Parathyroid adenoma (tissue), 2 donors: ENCODE data around the gene FAM193A.
"Not testable (repeated sequence)": the region's sequence is repeated elsewhere in the genome, so short reads cannot be mapped to it uniquely, and the experiment has no call there.

Source experiments
- H2AFZ ChIP-seq: fragments of 300-600 bp; sonication (generic); one replicate; pipeline ENCODE4 v1.7.0; 2017; ENCODE audit warnings: antibody characterized with exemption, mild to moderate bottlenecking
- H3K27ac ChIP-seq: fragments of 300-600 bp; sonication (generic); one replicate; pipeline ENCODE4 v1.7.0; 2017
- H3K27me3 ChIP-seq: fragments of 300-600 bp; sonication (generic); one replicate; pipeline ENCODE4 v1.7.0; 2017; ENCODE audit warnings: low read length; ENCODE audit not compliant: control insufficient read depth, insufficient read depth
- H3K36me3 ChIP-seq: fragments of 300-600 bp; sonication (generic); one replicate; pipeline ENCODE4 v1.7.0; 2017; ENCODE audit warnings: low read length; ENCODE audit not compliant: control insufficient read depth, insufficient read depth
- H3K4me1 ChIP-seq: fragments of 300-600 bp; sonication (generic); one replicate; pipeline ENCODE4 v1.7.0; 2017; ENCODE audit warnings: control low read depth
- H3K4me2 ChIP-seq: fragments of 300-600 bp; sonication (generic); one replicate; pipeline ENCODE4 v1.7.0; 2017; ENCODE audit warnings: low read length
- H3K4me3 ChIP-seq: fragments of 300-600 bp; sonication (generic); one replicate; pipeline ENCODE4 v1.7.0; 2017; ENCODE audit warnings: low read depth, low read length
- H3K79me2 ChIP-seq: fragments of 300-600 bp; sonication (generic); one replicate; pipeline ENCODE4 v1.7.0; 2017; ENCODE audit warnings: control low read depth
- H3K9ac ChIP-seq: fragments of 300-600 bp; sonication (generic); one replicate; pipeline ENCODE4 v1.7.0; 2017; ENCODE audit warnings: mild to moderate bottlenecking
- H3K9me3 ChIP-seq: fragments of 300-600 bp; sonication (generic); one replicate; pipeline ENCODE4 v1.7.0; 2017; ENCODE audit warnings: low read length; ENCODE audit not compliant: control insufficient read depth
- CTCF ChIP-seq: fragments of 300-600 bp; sonication (generic); IDR thresholded peaks from one replicate; pipeline ENCODE4 v1.7.0; 2017; ENCODE audit warnings: antibody characterized with exemption, mild to moderate bottlenecking
- donor health status: primary hyperparathyroidism.

The FAM193A gene

GRCh38 chr4:2721586-2721985 lies 185.1 kb downstream of the FAM193A start:
- H3K4me1 ChIP-seq, result no peaks in the 10 kb centered on the region
- no peak overlapping the region for H3K4me3 ChIP-seq
- no peaks in the 10 kb centered on the region for H3K36me3 ChIP-seq
- TF ChIP-seq CTCF, result no peak
- H3K9ac ChIP-seq, result no peak overlapping the region
- no peak overlapping the region for H3K4me2 ChIP-seq
- H2AFZ ChIP-seq, result no peak overlapping the region
- H3K79me2 ChIP-seq, result no peaks in the 10 kb centered on the region
- H3K9me3 ChIP-seq, result no peaks in the 10 kb centered on the region
- H3K27me3 ChIP-seq, result no peaks in the 10 kb centered on the region
- no peak overlapping the region for H3K27ac ChIP-seq

DNA sequence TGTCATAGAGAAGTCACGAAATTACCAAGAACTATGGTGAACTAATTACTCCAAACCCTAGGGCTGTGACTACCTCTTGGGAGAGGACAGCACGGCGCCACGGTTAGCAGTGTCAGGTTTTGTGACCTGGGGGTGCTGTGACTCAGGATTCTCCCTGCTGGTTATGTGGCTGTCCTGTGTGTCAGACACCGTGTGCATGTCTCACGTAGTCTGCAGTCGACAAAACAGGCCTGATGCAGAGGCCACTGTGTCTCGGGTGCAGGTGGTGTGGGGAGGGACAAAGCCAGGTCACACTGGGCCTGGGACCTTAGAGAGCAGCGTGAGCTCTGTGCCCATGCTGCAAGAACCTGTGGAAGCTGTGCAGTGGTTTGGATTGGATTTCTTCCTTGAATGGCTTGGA lies 185.6 kb downstream of the FAM193A start:
- H3K79me2 ChIP-seq, result no peaks in the 10 kb centered on the region
- no peak overlapping the region for H2AFZ ChIP-seq
- H3K27ac ChIP-seq, result no peak overlapping the region
- H3K4me2 ChIP-seq, result no peak overlapping the region
- no peak overlapping the region for H3K4me3 ChIP-seq
- no peak overlapping the region for H3K9ac ChIP-seq
- no peak for TF ChIP-seq CTCF
- H3K9me3 ChIP-seq, result no peaks in the 10 kb centered on the region
- H3K27me3 ChIP-seq, result no peaks in the 10 kb centered on the region
- H3K4me1 ChIP-seq, result no peaks in the 10 kb centered on the region
- no peaks in the 10 kb centered on the region for H3K36me3 ChIP-seq

DNA sequence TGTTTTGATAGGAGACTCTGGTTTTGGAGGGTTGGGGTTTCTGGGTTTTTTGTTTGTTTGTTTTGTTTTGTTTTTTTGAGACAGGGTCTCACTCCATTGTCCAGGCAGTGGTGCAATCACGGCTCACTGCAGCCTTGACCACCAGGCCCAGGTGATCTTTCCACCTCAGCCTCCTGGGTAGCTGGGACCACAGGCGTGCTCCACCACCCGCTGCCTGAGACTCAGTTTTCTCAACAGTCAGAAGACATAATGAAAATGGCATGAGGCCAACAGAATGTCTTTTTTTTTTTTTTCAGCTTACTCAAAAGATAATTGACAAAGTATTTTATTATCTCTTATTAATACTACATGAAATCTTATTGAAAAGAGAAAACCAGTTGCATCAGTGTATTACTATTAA lies 187.3 kb downstream of the FAM193A start:
- Histone ChIP-seq H3K36me3 (no peaks in the 10 kb centered on the region), H2AFZ (no peak overlapping the region), H3K27me3 (no peaks in the 10 kb centered on the region), H3K4me2 (no peak overlapping the region), H3K27ac (no peak overlapping the region), H3K9ac (no peak overlapping the region), H3K4me3 (no peak overlapping the region), H3K4me1 (no peaks in the 10 kb centered on the region), H3K9me3 (no peaks in the 10 kb centered on the region), H3K79me2 (no peaks in the 10 kb centered on the region)
- TF ChIP-seq CTCF, result no peak

GRCh38 chr4:2725380-2725779 lies 188.9 kb downstream of the FAM193A start:
- H3K9me3 ChIP-seq, result no peaks in the 10 kb centered on the region
- H3K27ac ChIP-seq, result no peak overlapping the region
- no peaks in the 10 kb centered on the region for H3K27me3 ChIP-seq
- no peak overlapping the region for H3K4me3 ChIP-seq
- no peak overlapping the region for H3K9ac ChIP-seq
- no peaks in the 10 kb centered on the region for H3K36me3 ChIP-seq
- no peaks in the 10 kb centered on the region for H3K4me1 ChIP-seq
- no peak overlapping the region for H3K4me2 ChIP-seq
- H3K79me2 ChIP-seq, result no peaks in the 10 kb centered on the region
- TF ChIP-seq CTCF, result no peak
- H2AFZ ChIP-seq, result no peak overlapping the region

DNA sequence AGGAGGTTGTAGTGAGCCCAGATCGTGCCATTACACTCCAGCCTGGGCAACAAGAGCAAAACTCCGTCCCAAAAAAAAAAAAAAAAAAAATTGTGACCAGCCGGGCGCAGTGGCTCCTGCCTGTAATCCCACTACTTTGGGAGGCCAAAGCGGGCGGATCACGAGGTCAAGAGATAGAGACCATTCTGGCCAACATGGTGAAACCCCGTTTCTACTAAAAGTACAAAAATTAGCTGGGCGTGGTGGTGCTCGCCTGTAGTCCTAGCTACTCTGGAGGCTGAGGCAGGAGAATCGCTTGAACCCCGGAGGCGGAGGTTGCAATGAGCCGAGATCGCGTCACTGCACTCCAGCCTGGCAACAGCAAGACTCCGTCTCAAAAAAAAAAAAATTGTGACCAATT lies 190.4 kb downstream of the FAM193A start:
- not testable (repeated sequence) for H2AFZ ChIP-seq, H3K4me1 ChIP-seq, H3K4me3 ChIP-seq, H3K9ac ChIP-seq, H3K79me2 ChIP-seq, H3K9me3 ChIP-seq, H3K27ac ChIP-seq, H3K4me2 ChIP-seq, H3K27me3 ChIP-seq, H3K36me3 ChIP-seq
